HG03571 (cell line): ENCODE results near the gene WDR7.

Source experiments
- ATAC-seq: cut with Tn5 transposase; IDR thresholded peaks from one replicate; pipeline ENCODE4 v1.9.1; 2021; ENCODE audit not compliant: unreplicated experiment

The WDR7 gene

GRCh38 chr18:57025540-57025939 is 374.4 kb downstream of the WDR7 start:
- ATAC-seq: no peak

- ATAC-seq: no peak
Observed at GRCh38 chr18:57026316-57026715, 375.2 kb downstream of the WDR7 start.

GRCh38 chr18:57027190-57027708 is 376.1 kb downstream of the WDR7 start:
- ATAC-seq: no peak

- no peak for ATAC-seq
Observed at GRCh38 chr18:57029761-57030160, 378.6 kb downstream of the WDR7 start.

- ATAC-seq: no peak
Observed at GRCh38 chr18:57030417-57030816, 379.3 kb downstream of the WDR7 start.

- no peak for ATAC-seq
Observed at GRCh38 chr18:57035590-57035989, 384.4 kb downstream of the WDR7 start.

- no peak for ATAC-seq
Observed at GRCh38 chr18:57038395-57038794, 387.2 kb downstream of the WDR7 start.

- no peak for ATAC-seq
Observed at GRCh38 chr18:57040175-57040574, 389.0 kb downstream of the WDR7 start.

GRCh38 chr18:57043241-57043640 is 392.1 kb downstream of the WDR7 start:
- ATAC-seq: no peak

- ATAC-seq: no peak
Observed at GRCh38 chr18:57048351-57048750, 397.2 kb downstream of the WDR7 start.

- ATAC-seq: no peak
Observed at GRCh38 chr18:57048859-57049258, 397.7 kb downstream of the WDR7 start.

- no peak for ATAC-seq
Observed at GRCh38 chr18:57050310-57050949, 399.3 kb downstream of the WDR7 start.

- ATAC-seq: no peak
Observed at GRCh38 chr18:57051021-57051656, 400.0 kb downstream of the WDR7 start.

- peak; percentile 53 for ATAC-seq
Observed at GRCh38 chr18:57051657-57052044, 400.5 kb downstream of the WDR7 start.

GRCh38 chr18:57052173-57052572 is 401.0 kb downstream of the WDR7 start:
- ATAC-seq: peak; percentile 35

GRCh38 chr18:57052759-57053158 is 401.6 kb downstream of the WDR7 start:
- no peak for ATAC-seq

GRCh38 chr18:57054891-57055290 is 403.7 kb downstream of the WDR7 start:
- no peak for ATAC-seq

GRCh38 chr18:57057890-57058289 is 406.7 kb downstream of the WDR7 start:
- ATAC-seq: peak; percentile 61

GRCh38 chr18:57058734-57059133 is 407.6 kb downstream of the WDR7 start:
- no peak for ATAC-seq

- no peak for ATAC-seq
Observed at GRCh38 chr18:57059366-57059765, 408.2 kb downstream of the WDR7 start.

GRCh38 chr18:57060814-57061213 is 409.7 kb downstream of the WDR7 start:
- no peak for ATAC-seq

- no peak for ATAC-seq
Observed at GRCh38 chr18:57062178-57062577, 411.0 kb downstream of the WDR7 start.

GRCh38 chr18:57062844-57063243 is 411.7 kb downstream of the WDR7 start:
- no peak for ATAC-seq
